ENCODE data around the gene PLXNA1. TPM values are rescaled to one million over a fixed set of nuclear protein-coding genes. Genes with fewer than 3 reads are reported as not detected.

PLXNA1 gene
- total and polyA plus RNA-seq, 9 of the 15 experiments (the other 6 are each of a cell fraction or from before 2014, with no cell fraction given): 0.23 to 59.9 (median 16.8) TPM

DNA sequence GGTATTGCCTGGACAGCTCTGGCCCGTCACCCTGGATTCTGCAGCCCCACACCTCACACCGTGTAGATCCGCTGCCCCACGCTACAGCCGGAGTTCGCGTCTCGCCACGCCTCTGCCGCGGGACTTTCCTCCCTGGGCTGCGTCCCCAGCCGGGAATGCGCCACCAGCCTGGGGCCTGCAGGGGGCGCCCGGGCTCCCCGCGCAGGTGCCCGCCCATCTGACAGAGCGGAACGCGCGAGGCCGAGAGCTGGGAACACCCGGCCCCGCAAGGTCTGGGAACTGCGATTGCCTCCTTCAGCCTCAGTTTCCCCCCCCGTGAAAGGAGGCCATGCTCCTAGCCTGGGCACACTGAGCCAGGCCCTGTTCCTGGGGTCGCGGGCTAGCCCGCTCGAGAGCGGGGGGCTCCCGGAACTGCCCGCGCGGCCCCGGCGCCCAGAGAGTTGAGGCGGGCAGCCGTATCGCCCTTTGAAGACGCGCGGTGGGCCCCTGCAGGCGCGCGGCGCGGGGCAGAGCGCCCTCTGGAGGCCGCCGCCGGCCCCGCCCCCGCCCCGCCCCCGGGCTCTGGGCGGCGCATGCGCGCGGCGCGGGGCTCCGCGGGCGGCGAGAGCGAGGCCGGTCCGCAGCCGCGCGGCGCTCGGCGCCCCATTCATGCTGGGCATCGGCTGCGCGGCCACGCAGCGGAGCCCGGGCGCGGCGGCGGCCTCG lies at the start of gene PLXNA1 (continued):
- no peak for TF ChIP-seq NR4A1 (CRISPR knock-in tag; IDR thresholded peaks at IDR 0.05)
- TF ChIP-seq NR4A1 (tag; IDR thresholded peaks at IDR 0.05): peak; percentile 51; the same call in 1 of the 2 replicates
- no peak for TF ChIP-seq PHTF2 (CRISPR knock-in tag; IDR thresholded peaks at IDR 0.05)
- TF ChIP-seq FOXM1 (IDR thresholded peaks at IDR 0.05; ENCODE audit: low read depth): 0 out of 2 replicates have a peak, but pooled peaks have one; percentile 28
- TF ChIP-seq FOXM1 (CRISPR knock-in tag; IDR thresholded peaks at IDR 0.05; ENCODE audit: low read depth): no peak
- peak; percentile 24; the same call in 1 of the 2 replicates for TF ChIP-seq JUND (IDR thresholded peaks at IDR 0.05; ENCODE audit: borderline replicate concordance, low read depth, low read length)
- TF ChIP-seq JUND (tag; IDR thresholded peaks at IDR 0.05; ENCODE audit: borderline replicate concordance, low read depth, low read length): no peak
- TF ChIP-seq SAFB (IDR thresholded peaks at IDR 0.05; ENCODE audit: borderline replicate concordance, low read depth, low read length): peak; percentile 82; the same call in 1 of the 2 replicates
- TF ChIP-seq, protein P1, sequence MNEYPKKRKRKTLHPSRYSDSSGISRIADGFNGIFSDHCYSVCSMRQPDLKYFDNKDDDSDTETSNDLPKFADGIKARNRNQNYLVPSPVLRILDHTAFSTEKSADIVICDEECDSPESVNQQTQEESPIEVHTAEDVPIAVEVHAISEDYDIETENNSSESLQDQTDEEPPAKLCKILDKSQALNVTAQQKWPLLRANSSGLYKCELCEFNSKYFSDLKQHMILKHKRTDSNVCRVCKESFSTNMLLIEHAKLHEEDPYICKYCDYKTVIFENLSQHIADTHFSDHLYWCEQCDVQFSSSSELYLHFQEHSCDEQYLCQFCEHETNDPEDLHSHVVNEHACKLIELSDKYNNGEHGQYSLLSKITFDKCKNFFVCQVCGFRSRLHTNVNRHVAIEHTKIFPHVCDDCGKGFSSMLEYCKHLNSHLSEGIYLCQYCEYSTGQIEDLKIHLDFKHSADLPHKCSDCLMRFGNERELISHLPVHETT (CRISPR knock-in tag; conservative IDR thresholded peaks at IDR 0.05 in 1 of 2, IDR thresholded peaks at IDR 0.05 in 1 of 2): peak in 1 of 2 experiments; percentile 48; a peak in 1 of 4 replicates
- TF ChIP-seq HCFC1 (IDR thresholded peaks at IDR 0.05; ENCODE audit: low read depth, low read length): peak; percentile 25; the same call in 1 of the 2 replicates
- TF ChIP-seq ZFPM2 (CRISPR knock-in tag; IDR thresholded peaks at IDR 0.05): no peak
- peak; percentile 32; the same call in 1 of the 2 replicates for TF ChIP-seq GATAD2B (IDR thresholded peaks at IDR 0.05; ENCODE audit: borderline replicate concordance)
- TF ChIP-seq, protein P2, sequence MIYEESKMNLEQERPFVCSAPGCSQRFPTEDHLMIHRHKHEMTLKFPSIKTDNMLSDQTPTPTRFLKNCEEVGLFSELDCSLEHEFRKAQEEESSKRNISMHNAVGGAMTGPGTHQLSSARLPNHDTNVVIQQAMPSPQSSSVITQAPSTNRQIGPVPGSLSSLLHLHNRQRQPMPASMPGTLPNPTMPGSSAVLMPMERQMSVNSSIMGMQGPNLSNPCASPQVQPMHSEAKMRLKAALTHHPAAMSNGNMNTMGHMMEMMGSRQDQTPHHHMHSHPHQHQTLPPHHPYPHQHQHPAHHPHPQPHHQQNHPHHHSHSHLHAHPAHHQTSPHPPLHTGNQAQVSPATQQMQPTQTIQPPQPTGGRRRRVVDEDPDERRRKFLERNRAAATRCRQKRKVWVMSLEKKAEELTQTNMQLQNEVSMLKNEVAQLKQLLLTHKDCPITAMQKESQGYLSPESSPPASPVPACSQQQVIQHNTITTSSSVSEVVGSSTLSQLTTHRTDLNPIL (CRISPR knock-in tag; IDR thresholded peaks at IDR 0.05): no peak
- TF ChIP-seq, protein P3, sequence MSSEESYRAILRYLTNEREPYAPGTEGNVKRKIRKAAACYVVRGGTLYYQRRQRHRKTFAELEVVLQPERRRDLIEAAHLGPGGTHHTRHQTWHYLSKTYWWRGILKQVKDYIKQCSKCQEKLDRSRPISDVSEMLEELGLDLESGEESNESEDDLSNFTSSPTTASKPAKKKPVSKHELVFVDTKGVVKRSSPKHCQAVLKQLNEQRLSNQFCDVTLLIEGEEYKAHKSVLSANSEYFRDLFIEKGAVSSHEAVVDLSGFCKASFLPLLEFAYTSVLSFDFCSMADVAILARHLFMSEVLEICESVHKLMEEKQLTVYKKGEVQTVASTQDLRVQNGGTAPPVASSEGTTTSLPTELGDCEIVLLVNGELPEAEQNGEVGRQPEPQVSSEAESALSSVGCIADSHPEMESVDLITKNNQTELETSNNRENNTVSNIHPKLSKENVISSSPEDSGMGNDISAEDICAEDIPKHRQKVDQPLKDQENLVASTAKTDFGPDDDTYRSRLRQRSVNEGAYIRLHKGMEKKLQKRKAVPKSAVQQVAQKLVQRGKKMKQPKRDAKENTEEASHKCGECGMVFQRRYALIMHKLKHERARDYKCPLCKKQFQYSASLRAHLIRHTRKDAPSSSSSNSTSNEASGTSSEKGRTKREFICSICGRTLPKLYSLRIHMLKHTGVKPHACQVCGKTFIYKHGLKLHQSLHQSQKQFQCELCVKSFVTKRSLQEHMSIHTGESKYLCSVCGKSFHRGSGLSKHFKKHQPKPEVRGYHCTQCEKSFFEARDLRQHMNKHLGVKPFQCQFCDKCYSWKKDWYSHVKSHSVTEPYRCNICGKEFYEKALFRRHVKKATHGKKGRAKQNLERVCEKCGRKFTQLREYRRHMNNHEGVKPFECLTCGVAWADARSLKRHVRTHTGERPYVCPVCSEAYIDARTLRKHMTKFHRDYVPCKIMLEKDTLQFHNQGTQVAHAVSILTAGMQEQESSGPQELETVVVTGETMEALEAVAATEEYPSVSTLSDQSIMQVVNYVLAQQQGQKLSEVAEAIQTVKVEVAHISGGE (CRISPR knock-in tag; IDR thresholded peaks at IDR 0.05): 0 out of 6 replicates have a peak, but pooled peaks of 1 of the 3 experiments have one; percentile 47
- 0 out of 2 replicates have a peak, but pooled peaks have one; percentile 7 for TF ChIP-seq NCOR1 (IDR thresholded peaks at IDR 0.05)
- TF ChIP-seq HNRNPK (IDR thresholded peaks at IDR 0.05; ENCODE audit: low read depth, low read length, poor library complexity, severe bottlenecking): no peak
- TF ChIP-seq TRIM24 (IDR thresholded peaks at IDR 0.05): 0 out of 4 replicates have a peak, but pooled peaks of 1 of the 2 experiments have one; percentile 18
- no peak for TF ChIP-seq CHD4 (IDR thresholded peaks at IDR 0.05; ENCODE audit: insufficient read depth, insufficient replicate concordance, low read depth, low read length, poor library complexity, severe bottlenecking)

Data from K562 (cell line).